Measurements from ENCODE around the gene FXYD3. TPM values are rescaled to one million over a fixed set of nuclear protein-coding genes. Genes with fewer than 3 reads are reported as not detected.
"Not testable (repeated sequence)": the region's sequence is repeated elsewhere in the genome, so short reads cannot be mapped to it uniquely, and the experiment has no call there.

The FXYD3 gene
- total RNA-seq, 1 experiment from 2014 or later: 3.7 TPM

GRCh38 chr19:35140962-35141836 is 25.6 kb downstream of the FXYD3 start:
- peak; percentile 87 for DNase-seq (ENCODE audit: low read depth)

- DNase-seq (ENCODE audit: low read depth): no peak
These were observed 26.4 kb downstream of the FXYD3 start for GRCh38 chr19:35141837-35142605.

GRCh38 chr19:35142606-35143230 is 27.1 kb downstream of the FXYD3 start:
- peak; percentile 27 for DNase-seq (ENCODE audit: low read depth)

- no peak for DNase-seq (ENCODE audit: low read depth)
These were observed 27.6 kb downstream of the FXYD3 start, which contains the start of gene FXYD7 for GRCh38 chr19:35143231-35143715. Gene FXYD7, plus strand, starts transcription at chr19:35143255. Its CDS starts 79 bp downstream, at chr19:35143334.

- DNase-seq (ENCODE audit: low read depth): no peak
These were observed 28.2 kb downstream of the FXYD3 start for GRCh38 chr19:35143818-35144217.

GRCh38 chr19:35144259-35144599 is 28.6 kb downstream of the FXYD3 start:
- no peak for DNase-seq (ENCODE audit: low read depth)

- peak; percentile 55 for DNase-seq (ENCODE audit: low read depth)
These were observed 29.2 kb downstream of the FXYD3 start for GRCh38 chr19:35144600-35145436.

GRCh38 chr19:35146746-35147459 is 31.3 kb downstream of the FXYD3 start:
- DNase-seq (ENCODE audit: low read depth): no peak

GRCh38 chr19:35149463-35149862 is 33.8 kb downstream of the FXYD3 start:
- DNase-seq (ENCODE audit: low read depth): no peak

- no peak for DNase-seq (ENCODE audit: low read depth)
These were observed 34.8 kb downstream of the FXYD3 start for GRCh38 chr19:35150445-35150844.

GRCh38 chr19:35151273-35152065 is 35.8 kb downstream of the FXYD3 start:
- DNase-seq (ENCODE audit: low read depth): no peak

GRCh38 chr19:35153129-35153522 is 37.5 kb downstream of the FXYD3 start:
- DNase-seq (ENCODE audit: low read depth): not testable (repeated sequence)

- DNase-seq (ENCODE audit: low read depth): peak; percentile 46
These were observed 38.3 kb downstream of the FXYD3 start for GRCh38 chr19:35153701-35154524.

- peak; percentile 86 for DNase-seq (ENCODE audit: low read depth)
These were observed 39.1 kb downstream of the FXYD3 start, which contains the start of gene FXYD5 for GRCh38 chr19:35154525-35155406. Gene FXYD5, plus strand, starts transcription at chr19:35154735. Its CDS starts 816 bp downstream, at chr19:35155551.

GRCh38 chr19:35155441-35155840 is 39.8 kb downstream of the FXYD3 start:
- no peak for DNase-seq (ENCODE audit: low read depth)

- no peak for DNase-seq (ENCODE audit: low read depth)
These were observed 40.5 kb downstream of the FXYD3 start for GRCh38 chr19:35155981-35156672.

- no peak for DNase-seq (ENCODE audit: low read depth)
These were observed 41.0 kb downstream of the FXYD3 start for GRCh38 chr19:35156673-35157014.

Data from RPMI7951 (cell line).